ENCODE measurements around the gene GFI1. TPM values are rescaled to one million over a fixed set of nuclear protein-coding genes. Genes with fewer than 3 reads are reported as not detected.

The GFI1 gene
- total RNA-seq, 1 experiment from 2014 or later: 0.84 TPM

DNA sequence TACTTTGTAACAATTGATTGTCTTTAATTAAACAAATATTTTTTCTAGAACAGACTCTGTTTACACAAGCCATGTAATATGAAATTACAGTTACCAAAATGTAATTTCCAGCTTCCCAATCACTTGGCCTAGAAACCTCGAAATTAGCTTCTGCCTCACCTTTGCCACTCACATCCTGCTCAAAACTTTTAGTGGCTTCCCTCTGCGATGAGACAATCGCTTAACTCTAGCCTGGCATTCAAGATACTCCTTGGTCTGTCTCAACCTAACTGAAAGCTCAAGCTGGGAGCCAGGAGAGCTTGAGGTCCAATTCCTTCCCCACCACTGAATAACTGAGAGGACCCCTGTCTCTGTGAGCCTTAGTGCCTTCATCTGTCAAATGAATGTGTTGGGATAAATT lies 42.8 kb downstream of the GFI1 start:
- TF ChIP-seq EZH2phosphoT487 (IDR thresholded peaks at IDR 0.05; ENCODE audit: borderline replicate concordance, low read length): no peak
- TF ChIP-seq EZH2 (IDR thresholded peaks at IDR 0.05; ENCODE audit: low read length, unreplicated experiment): no peak
- TF ChIP-seq, protein P1, sequence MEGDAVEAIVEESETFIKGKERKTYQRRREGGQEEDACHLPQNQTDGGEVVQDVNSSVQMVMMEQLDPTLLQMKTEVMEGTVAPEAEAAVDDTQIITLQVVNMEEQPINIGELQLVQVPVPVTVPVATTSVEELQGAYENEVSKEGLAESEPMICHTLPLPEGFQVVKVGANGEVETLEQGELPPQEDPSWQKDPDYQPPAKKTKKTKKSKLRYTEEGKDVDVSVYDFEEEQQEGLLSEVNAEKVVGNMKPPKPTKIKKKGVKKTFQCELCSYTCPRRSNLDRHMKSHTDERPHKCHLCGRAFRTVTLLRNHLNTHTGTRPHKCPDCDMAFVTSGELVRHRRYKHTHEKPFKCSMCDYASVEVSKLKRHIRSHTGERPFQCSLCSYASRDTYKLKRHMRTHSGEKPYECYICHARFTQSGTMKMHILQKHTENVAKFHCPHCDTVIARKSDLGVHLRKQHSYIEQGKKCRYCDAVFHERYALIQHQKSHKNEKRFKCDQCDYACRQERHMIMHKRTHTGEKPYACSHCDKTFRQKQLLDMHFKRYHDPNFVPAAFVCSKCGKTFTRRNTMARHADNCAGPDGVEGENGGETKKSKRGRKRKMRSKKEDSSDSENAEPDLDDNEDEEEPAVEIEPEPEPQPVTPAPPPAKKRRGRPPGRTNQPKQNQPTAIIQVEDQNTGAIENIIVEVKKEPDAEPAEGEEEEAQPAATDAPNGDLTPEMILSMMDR (conservative IDR thresholded peaks at IDR 0.05; ENCODE audit: low read depth, low read length): no peak
- no peak for ATAC-seq
- intact Hi-C loops (cut with micrococcal nuclease): no loop called here
- no peaks in the 10 kb centered on the region for H4K20me1 ChIP-seq (ENCODE audit: low read length)
- POLR2A ChIA-PET (ENCODE audit: unreplicated experiment): no interaction called here
- H3K9ac ChIP-seq (ENCODE audit: low read length): no peak overlapping the region
- no peaks in the 10 kb centered on the region for H3K9me3 ChIP-seq (ENCODE audit: low read length)
- DNase-seq: no peak
- H3K4me3 ChIP-seq (ENCODE audit: low read length): no peak overlapping the region
- no peaks in the 10 kb centered on the region for H3K27me3 ChIP-seq (ENCODE audit: low read length)
- CTCF ChIA-PET: no interaction called here
- H3K4me1 ChIP-seq (ENCODE audit: insufficient read depth, low read length): 0 out of 2 replicates have a peak, but pooled peaks cover 7% of the 10 kb centered on the region
- no peaks in the 10 kb centered on the region for H3K36me3 ChIP-seq (ENCODE audit: low read depth, low read length)
- H2AFZ ChIP-seq (ENCODE audit: low read length): no peak overlapping the region
- H3K79me2 ChIP-seq (ENCODE audit: low read length): no peaks in the 10 kb centered on the region
- H3K4me2 ChIP-seq (ENCODE audit: low read length): no peak overlapping the region
- H3F3A ChIP-seq (ENCODE audit: low read length, unreplicated experiment): no peaks in the 10 kb centered on the region
- BruUV-seq (replicated peaks): no TSS peak
- H3K27ac ChIP-seq (ENCODE audit: low read length): no peak overlapping the region
- H3K9me2 ChIP-seq (replicated peaks; ENCODE audit: low read length): no peaks in the 10 kb centered on the region

- Histone ChIP-seq H3K9ac (ENCODE audit: low read length) (no peak overlapping the region), H4K20me1 (ENCODE audit: low read length) (no peaks in the 10 kb centered on the region), H3K27ac (ENCODE audit: low read length) (no peak overlapping the region), H3K79me2 (ENCODE audit: low read length) (no peaks in the 10 kb centered on the region), H3K9me2 (replicated peaks; ENCODE audit: low read length) (no peaks in the 10 kb centered on the region), H3K27me3 (ENCODE audit: low read length) (no peaks in the 10 kb centered on the region), H3K4me1 (ENCODE audit: insufficient read depth, low read length) (0 out of 2 replicates have a peak, but pooled peaks cover 7% of the 10 kb centered on the region), H3K4me2 (ENCODE audit: low read length) (no peak overlapping the region), H3K4me3 (ENCODE audit: low read length) (no peak overlapping the region), H3K9me3 (ENCODE audit: low read length) (no peaks in the 10 kb centered on the region), H3K36me3 (ENCODE audit: low read depth, low read length) (no peaks in the 10 kb centered on the region), H2AFZ (ENCODE audit: low read length) (no peak overlapping the region), H3F3A (ENCODE audit: low read length, unreplicated experiment) (no peaks in the 10 kb centered on the region)
- ChIA-PET CTCF (no interaction called here), POLR2A (ENCODE audit: unreplicated experiment) (no interaction called here)
- DNase-seq (no peak), ATAC-seq (no peak)
- no TSS peak for BruUV-seq (replicated peaks)
- TF ChIP-seq, protein P1 (conservative IDR thresholded peaks at IDR 0.05; ENCODE audit: low read depth, low read length): no peak
- no peak for TF ChIP-seq EZH2phosphoT487 (IDR thresholded peaks at IDR 0.05; ENCODE audit: borderline replicate concordance, low read length)
- TF ChIP-seq EZH2 (IDR thresholded peaks at IDR 0.05; ENCODE audit: low read length, unreplicated experiment): no peak
- intact Hi-C loops (cut with micrococcal nuclease): no loop called here
Observed at GRCh38 chr1:92442351-92442750, 44.4 kb downstream of the GFI1 start.

GRCh38 chr1:92441697-92442342 lies 44.9 kb downstream of the GFI1 start:
- Histone ChIP-seq H3K9me2 (replicated peaks; ENCODE audit: low read length) (no peaks in the 10 kb centered on the region), H3K4me3 (ENCODE audit: low read length) (no peak overlapping the region), H3K9ac (ENCODE audit: low read length) (no peak overlapping the region), H3K4me2 (ENCODE audit: low read length) (no peak overlapping the region), H4K20me1 (ENCODE audit: low read length) (no peaks in the 10 kb centered on the region), H3K79me2 (ENCODE audit: low read length) (no peaks in the 10 kb centered on the region), H3F3A (ENCODE audit: low read length, unreplicated experiment) (no peaks in the 10 kb centered on the region), H3K27ac (ENCODE audit: low read length) (no peak overlapping the region), H2AFZ (ENCODE audit: low read length) (no peak overlapping the region), H3K27me3 (ENCODE audit: low read length) (no peaks in the 10 kb centered on the region), H3K9me3 (ENCODE audit: low read length) (no peaks in the 10 kb centered on the region), H3K36me3 (ENCODE audit: low read depth, low read length) (no peaks in the 10 kb centered on the region), H3K4me1 (ENCODE audit: insufficient read depth, low read length) (0 out of 2 replicates have a peak, but pooled peaks cover 7% of the 10 kb centered on the region)
- DNase-seq (no peak), ATAC-seq (no peak)
- intact Hi-C loops (cut with micrococcal nuclease): no loop called here
- ChIA-PET POLR2A (ENCODE audit: unreplicated experiment) (no interaction called here), CTCF (no interaction called here)
- TF ChIP-seq, protein P1 (conservative IDR thresholded peaks at IDR 0.05; ENCODE audit: low read depth, low read length): no peak
- BruUV-seq (replicated peaks): no TSS peak
